ENCODE results near the gene SPEM3. TPM values are rescaled to one million over a fixed set of nuclear protein-coding genes. Genes with fewer than 3 reads are reported as not detected.

SPEM3 gene
- total and polyA plus RNA-seq, 2 of the 4 experiments (the other 2 are of a cell fraction) = not detected

- ChIA-PET POLR2A (ENCODE audit: unreplicated experiment) (no interaction called here), CTCF (interaction anchor here (0.6 to 1.8 kb wide), 2 partner anchors 39 to 161 kb away, joined by 6 to 10 read pairs; no protein-coding TSS in a partner anchor)
- Histone ChIP-seq H3K27me3 (ENCODE audit: control insufficient read depth, insufficient read depth, low read length) (peaks cover 34% of the 10 kb centered on the region), H3K14ac (replicated peaks; ENCODE audit: low read depth, low read length) (no peak overlapping the region), H2BK20ac (ENCODE audit: low read depth, low read length) (no peak overlapping the region), H2AFZ (replicated peaks; ENCODE audit: low read length, poor library complexity) (peak overlapping the region; percentile 16), H3K36me3 (ENCODE audit: control insufficient read depth, insufficient read depth, low read length) (no peaks in the 10 kb centered on the region), H3K9me1 (ENCODE audit: insufficient read depth, low read length) (no peaks in the 10 kb centered on the region), H3K56ac (ENCODE audit: extremely low read depth, insufficient read depth, low read length) (no peak overlapping the region), H4K8ac (ENCODE audit: low read depth in 2 of 2, low read length in 2 of 2) (no peak overlapping the region), H3K9me3 (ENCODE audit: control insufficient read depth, insufficient read depth, low read length) (no peaks in the 10 kb centered on the region), H3K18ac (ENCODE audit: low read depth, low read length) (no peak overlapping the region), H2BK120ac (ENCODE audit: low read depth, low read length) (no peak overlapping the region), H2AK9ac (replicated peaks; ENCODE audit: low read depth, low read length, poor library complexity) (peak overlapping the region; percentile 34), H2BK15ac (ENCODE audit: low read depth, low read length) (no peak overlapping the region), H3K9ac (ENCODE audit: low read depth, low read length) (no peak overlapping the region; the same call in 1 of the 2 replicates), H3K27ac (ENCODE audit: insufficient read depth, low read length) (no peak overlapping the region), H3K79me1 (ENCODE audit: low read depth in 1 of 2, low read length in 2 of 2) (peaks cover 0 to 2% of the 10 kb centered on the region in 2 experiments; a peak in 1 of 4 replicates), H3K4me2 (ENCODE audit: low read depth, low read length) (no peak overlapping the region), H2AK5ac (ENCODE audit: low read depth, low read length) (no peak overlapping the region), H2BK5ac (ENCODE audit: low read depth, low read length, poor library complexity, severe bottlenecking) (no peak overlapping the region), H3K23ac (ENCODE audit: low read depth, low read length) (no peak overlapping the region), H3K4ac (ENCODE audit: low read depth, low read length) (no peak overlapping the region), H4K5ac (ENCODE audit: low read depth, low read length) (no peak overlapping the region), H3K4me3 (ENCODE audit: insufficient read depth, low read depth, low read length) (peak overlapping the region; percentile 12; the same call in 1 of the 2 replicates), H3K4me1 (ENCODE audit: control insufficient read depth, insufficient read depth, low read length) (peaks cover 8% of the 10 kb centered on the region), H4K91ac (ENCODE audit: insufficient read depth, low read depth, low read length) (no peak overlapping the region), H4K20me1 (ENCODE audit: insufficient read depth, low read length) (peaks cover 3% of the 10 kb centered on the region; the same call in 1 of the 2 replicates)
- in situ Hi-C loops (cut with MboI; ENCODE audit: low sequenced_read_pairs) (no loop called here), dilution Hi-C loops (cut with HindIII; ENCODE audit: low sequenced_read_pairs, unreplicated experiment) (no loop called here), intact Hi-C loops (cut with micrococcal nuclease) (loop anchor here (1.0 to 5.0 kb wide), 4 partner anchors 33 to 123 kb away; partner anchors contain the start of genes KCTD11, SENP3 and TMEM256)
- no TSS peak for BruUV-seq (replicated peaks)
- 24% methylated on average over 14 of the region's 48 CpGs; no CpG with 5 or more reads in 1 of the 2 experiments for WGBS, 2 experiments (ENCODE audit: extremely low coverage in 2 of 2, insufficient read length in 1 of 2)
- ATAC-seq (ENCODE audit: low read depth) (no peak), DNase-seq (no peak)
- TF ChIP-seq RCOR1 (IDR thresholded peaks at IDR 0.05; ENCODE audit: insufficient replicate concordance, low read length) (no peak), ELK1 (IDR thresholded peaks at IDR 0.05; ENCODE audit: borderline replicate concordance, low read depth, low read length) (no peak), BHLHE40 (IDR thresholded peaks at IDR 0.05; ENCODE audit: low read depth, low read length) (no peak), NFE2L2 (IDR thresholded peaks at IDR 0.05; ENCODE audit: low read depth, low read length) (no peak), CHD1 (IDR thresholded peaks at IDR 0.05; ENCODE audit: low read depth, low read length) (no peak), SMC3 (IDR thresholded peaks at IDR 0.05; ENCODE audit: low read depth, low read length) (no peak), CEBPB (IDR thresholded peaks at IDR 0.05; ENCODE audit: low read depth, low read length) (no peak), FOS (IDR thresholded peaks at IDR 0.05; ENCODE audit: low read depth, low read length) (no peak), USF2 (IDR thresholded peaks at IDR 0.05; ENCODE audit: low read depth, low read length) (no peak), RFX5 (IDR thresholded peaks at IDR 0.05; ENCODE audit: low read depth, low read length) (no peak), RAD21 (IDR thresholded peaks at IDR 0.05; ENCODE audit: low read length) (no peak), MXI1 (IDR thresholded peaks at IDR 0.05; ENCODE audit: borderline replicate concordance, low read depth, low read length) (no peak), MAZ (IDR thresholded peaks at IDR 0.05; ENCODE audit: borderline replicate concordance, low read depth, low read length) (no peak), MAFK (IDR thresholded peaks at IDR 0.05; ENCODE audit: low read depth, low read length) (no peak), CTCF (conservative IDR thresholded peaks at IDR 0.05; ENCODE audit: low read depth, low read length) (no peak)
These were observed 9.4 kb downstream of the SPEM3 start for GRCh38 chr17:7437950-7438614.
